COLO668 (cell line): Measurements from ENCODE around the gene PARP9.
"Not testable (repeated sequence)": the region's sequence is repeated elsewhere in the genome, so short reads cannot be mapped to it uniquely, and the experiment has no call there.

ENCODE experiments used
- DNase-seq: peaks from one replicate; lab custom pipeline; 2025; ENCODE audit not compliant: unreplicated experiment; lab: John Stamatoyannopoulos, UW

Gene PARP9

DNA sequence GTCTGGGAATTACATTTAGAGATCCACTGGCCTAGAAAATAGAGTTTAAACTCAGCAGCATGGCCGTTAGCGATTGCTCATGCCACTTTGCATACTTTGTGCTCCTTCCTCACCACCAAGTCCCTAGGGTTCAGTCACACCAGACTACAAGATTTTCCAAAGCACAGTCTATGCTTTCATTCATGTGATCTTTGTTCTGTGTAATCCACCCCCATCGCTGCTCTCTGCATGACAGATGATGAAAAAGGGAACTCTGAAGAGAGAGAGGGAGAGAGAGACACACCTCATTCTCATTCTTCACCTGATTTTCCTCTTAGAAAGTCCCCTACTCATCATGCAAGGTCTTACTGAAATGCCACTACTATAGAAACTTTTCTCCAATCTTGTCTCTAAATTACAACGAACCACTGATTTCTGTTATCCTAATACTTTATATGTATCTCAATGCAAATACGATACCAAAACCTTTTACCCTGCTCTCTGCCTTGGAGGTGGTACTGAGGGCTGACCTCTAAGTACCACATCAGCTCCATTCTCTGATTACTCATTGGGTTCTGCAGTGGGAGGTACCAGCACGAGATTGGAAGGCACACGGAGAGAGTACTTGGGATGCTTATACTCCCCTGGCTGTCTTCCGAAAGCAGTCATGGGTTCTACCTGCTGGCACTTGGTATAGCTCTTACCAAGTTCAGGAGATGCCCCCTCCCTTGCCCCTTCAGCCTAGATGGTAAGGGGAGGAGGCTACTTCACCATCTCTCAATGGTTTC, 12.3 kb upstream of the PARP9 start:
- no peak for DNase-seq

GRCh38 chr3:122572940-122573412, 8.9 kb upstream of the PARP9 start:
- peak; percentile 2 for DNase-seq

- DNase-seq: no peak
These were observed 4.7 kb upstream of the PARP9 start for GRCh38 chr3:122568755-122569154.

- DNase-seq: not testable (repeated sequence)
These were observed 4.0 kb upstream of the PARP9 start for GRCh38 chr3:122568131-122568530.

GRCh38 chr3:122563717-122564025, 429 bp downstream of the PARP9 start:
- DNase-seq: no peak

GRCh38 chr3:122562923-122563716, 980 bp downstream of the PARP9 start:
- no peak for DNase-seq

DNA sequence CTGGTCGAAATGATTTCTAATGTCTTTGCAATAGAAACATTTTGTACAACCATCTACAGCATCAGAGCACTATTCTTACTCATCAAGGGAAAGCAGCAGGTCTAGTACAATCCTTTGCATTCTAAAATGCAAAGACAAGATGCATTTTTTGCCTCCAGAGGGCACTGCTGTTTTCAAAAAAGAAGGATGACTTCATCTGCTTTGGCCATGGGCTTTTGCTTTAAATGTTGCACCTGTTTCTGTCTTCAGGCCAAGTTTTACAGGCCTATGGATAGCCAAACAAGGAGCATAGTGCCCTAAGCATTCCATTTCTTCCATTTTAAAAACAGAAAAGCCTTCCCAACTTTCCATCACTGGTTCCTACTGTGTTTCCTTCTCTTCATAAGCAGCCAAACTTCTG, 3.4 kb downstream of the PARP9 start:
- peak; percentile 23 for DNase-seq

DNA sequence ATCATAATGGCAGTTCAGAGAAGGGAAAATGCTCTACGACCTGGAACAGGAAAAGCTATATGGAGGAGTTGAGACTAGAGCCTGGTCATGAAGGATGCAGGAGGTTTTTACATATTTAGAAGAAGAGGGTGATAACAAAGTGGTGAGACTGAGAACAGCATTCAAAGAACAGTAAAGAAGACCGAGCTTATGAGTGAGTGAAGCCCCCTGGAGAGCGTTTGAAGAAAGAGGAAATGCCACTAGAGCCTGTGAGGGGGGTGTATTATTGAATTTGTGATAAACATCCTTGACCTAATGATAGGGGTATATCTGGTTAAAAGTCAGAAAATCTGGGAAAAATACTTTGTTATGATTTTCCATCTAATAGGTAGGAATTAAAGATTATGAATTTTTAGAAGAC, 4.2 kb downstream of the PARP9 start:
- no peak for DNase-seq

GRCh38 chr3:122558605-122559004, 5.5 kb downstream of the PARP9 start:
- DNase-seq: no peak

GRCh38 chr3:122557356-122557755, 6.7 kb downstream of the PARP9 start:
- DNase-seq: no peak

DNA sequence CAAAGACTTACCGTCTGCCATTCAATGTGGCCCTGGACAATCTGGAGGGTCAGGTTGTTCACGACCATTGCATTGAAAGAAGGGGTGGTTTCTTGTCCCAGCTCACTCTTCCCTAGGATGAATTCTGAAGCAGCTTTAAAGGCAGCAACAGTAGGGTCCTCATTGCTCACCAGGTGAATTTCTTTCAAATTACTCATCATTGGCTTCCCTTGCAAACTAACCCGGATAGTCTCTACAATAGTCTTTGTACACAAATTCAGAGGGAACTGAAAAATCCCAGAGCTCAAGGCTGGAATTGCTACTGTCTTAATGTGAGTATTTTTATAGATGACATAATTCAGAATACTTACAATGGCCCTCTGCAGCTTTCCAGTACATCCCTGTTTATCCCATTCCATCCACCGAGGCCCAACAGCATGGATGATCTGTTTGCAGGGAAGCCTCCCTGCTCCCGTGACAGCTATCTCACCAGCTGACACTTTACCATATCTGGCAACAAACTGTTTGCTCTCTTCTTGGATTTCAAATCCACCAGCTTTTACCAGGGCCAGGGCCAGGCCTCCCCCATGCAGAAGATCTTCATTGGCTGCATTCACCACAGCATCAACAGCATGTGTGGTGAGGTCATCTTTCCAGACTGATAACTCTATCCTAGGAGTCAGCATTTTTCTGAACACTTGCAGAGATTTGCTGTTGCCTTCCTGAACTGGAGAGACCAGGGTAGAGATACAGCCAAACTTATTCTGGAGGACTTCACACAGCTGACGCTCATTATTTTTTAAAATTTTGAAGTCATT, 8.6 kb downstream of the PARP9 start:
- no peak for DNase-seq

DNA sequence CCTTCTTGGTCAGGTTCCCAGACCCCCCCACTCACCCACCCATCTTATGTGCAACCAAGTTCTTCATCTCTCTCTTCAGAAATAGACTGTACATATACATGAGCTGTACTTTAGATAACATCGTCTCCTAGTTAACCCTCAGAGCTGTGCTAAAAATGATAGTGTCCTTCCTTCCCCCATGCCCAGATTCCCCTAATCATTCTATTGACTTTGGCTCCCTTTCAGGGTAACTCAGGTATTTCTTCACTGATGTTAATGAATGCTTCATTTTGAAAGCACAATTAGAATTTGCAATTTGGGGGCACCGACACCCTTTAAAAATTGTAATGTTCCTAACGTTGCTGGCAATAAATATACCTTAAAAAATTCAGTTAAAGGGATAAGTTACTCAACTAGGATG, 10.9 kb downstream of the PARP9 start:
- DNase-seq: no peak

GRCh38 chr3:122548619-122549018, 15.5 kb downstream of the PARP9 start:
- no peak for DNase-seq

GRCh38 chr3:122548076-122548475, 16.0 kb downstream of the PARP9 start:
- DNase-seq: no peak

DNA sequence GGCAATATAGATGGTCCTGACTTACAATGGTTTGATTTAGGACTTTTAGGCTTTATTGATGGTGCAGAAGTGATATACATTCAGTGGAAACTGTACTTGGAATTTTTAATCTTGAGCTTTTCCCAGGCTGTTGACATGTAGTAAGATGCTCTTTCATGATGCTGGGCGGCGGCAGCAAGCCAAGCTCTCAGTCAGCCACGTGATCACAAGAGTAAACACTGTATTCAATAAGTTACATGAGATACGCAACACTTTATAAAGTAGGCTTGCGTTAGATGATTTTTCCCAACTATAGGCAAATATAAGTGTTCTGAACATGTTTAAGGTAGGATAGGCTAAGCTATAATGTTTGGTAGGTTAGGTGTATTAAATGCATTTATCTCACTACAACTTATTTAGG, 17.9 kb downstream of the PARP9 start:
- DNase-seq: no peak

GRCh38 chr3:122538956-122539490, 25.1 kb downstream of the PARP9 start:
- no peak for DNase-seq

- DNase-seq: no peak
These were observed 27.5 kb downstream of the PARP9 start for GRCh38 chr3:122536632-122537001.

DNA sequence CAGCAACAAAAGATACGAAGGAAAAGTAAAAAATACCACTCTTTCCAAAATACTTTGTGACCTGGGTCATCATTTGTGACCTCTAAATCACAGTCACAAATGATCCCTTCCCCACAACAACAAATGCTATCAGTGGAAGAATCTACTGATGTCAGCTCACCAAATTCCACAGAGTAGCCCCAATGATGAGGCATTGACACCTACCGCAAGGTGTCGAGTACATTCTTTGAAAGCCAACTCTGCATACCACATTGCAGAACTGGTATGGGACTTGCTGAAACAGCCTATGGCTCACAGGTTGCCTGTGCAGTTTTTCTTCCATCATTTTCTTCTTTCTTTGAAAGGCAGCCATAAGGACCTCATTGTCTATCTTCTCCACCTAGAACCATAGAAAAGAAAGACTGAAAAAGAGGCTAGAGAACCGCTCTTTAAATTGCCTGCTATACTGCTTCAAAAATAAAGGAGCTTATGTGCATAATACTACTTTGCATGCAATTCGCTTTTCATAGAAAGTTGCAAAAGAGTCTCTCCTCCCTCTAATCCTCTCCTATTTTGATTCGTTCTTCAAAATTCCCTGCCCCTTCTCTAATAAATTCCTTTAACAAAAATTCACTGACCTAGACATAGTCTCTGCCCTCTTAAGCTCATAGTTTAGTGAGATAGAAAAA, 28.0 kb downstream of the PARP9 start:
- DNase-seq: no peak

DNA sequence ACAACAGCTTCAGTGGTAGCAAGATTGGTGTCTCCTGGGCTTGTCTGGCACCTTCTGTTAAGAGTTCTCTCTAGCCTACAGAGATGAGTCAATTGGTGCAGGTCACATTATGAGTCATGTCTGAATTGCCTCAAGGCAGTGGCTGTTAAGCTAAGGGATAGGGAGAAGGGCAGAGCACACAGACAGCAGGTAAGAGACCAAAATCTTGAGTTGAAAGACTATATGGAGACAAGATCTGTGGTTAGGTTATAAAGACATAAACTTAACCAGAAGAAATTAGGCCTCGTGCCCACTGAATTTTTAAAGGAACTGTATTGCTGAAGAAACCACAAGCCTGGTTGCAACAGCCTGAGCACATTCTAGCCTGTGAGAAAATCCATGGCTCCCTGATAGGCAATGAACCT, 30.2 kb downstream of the PARP9 start:
- DNase-seq: no peak

- DNase-seq: no peak
These were observed 30.6 kb downstream of the PARP9 start for GRCh38 chr3:122533480-122533879.

- no peak for DNase-seq
These were observed 33.9 kb downstream of the PARP9 start for GRCh38 chr3:122530164-122530563.
